ENCODE data around the gene DIO3. TPM values are rescaled to one million over a fixed set of nuclear protein-coding genes. Genes with fewer than 3 reads are reported as not detected.

DIO3 gene
- total RNA-seq, 1 experiment from 2014 or later, result not detected

GRCh38 chr14:101601606-101602465 lies 40.5 kb downstream of the DIO3 start:
- H3K4me1 Mint-ChIP-seq, result no peaks in the 10 kb centered on the region
- Histone ChIP-seq H3K23me2 (ENCODE audit: insufficient read length, low read depth, low read length, poor library complexity, severe bottlenecking) (no peaks in the 10 kb centered on the region), H3K18ac (ENCODE audit: insufficient read length, low read depth, low read length) (no peak overlapping the region), H3K23ac (ENCODE audit: insufficient read length, low read depth, low read length) (no peak overlapping the region), H3K27ac (ENCODE audit: insufficient read length, low read depth, low read length) (no peak overlapping the region), H3K9ac (ENCODE audit: extremely low read depth, insufficient read length, low read length) (no peak overlapping the region), H2AFZ (ENCODE audit: low read length) (no peak overlapping the region), H3K79me1 (ENCODE audit: insufficient read depth, low read depth, low read length, poor library complexity, severe bottlenecking) (no peaks in the 10 kb centered on the region), H3T11ph (ENCODE audit: low read length) (no peak overlapping the region), H2BK120ac (ENCODE audit: low read depth, low read length, poor library complexity, severe bottlenecking) (no peak overlapping the region), H4K20me1 (ENCODE audit: control insufficient read depth, insufficient read depth, insufficient read length) (no peaks in the 10 kb centered on the region), H4K91ac (ENCODE audit: insufficient read length, low read depth, low read length) (no peak overlapping the region), H4K8ac (replicated peaks; ENCODE audit: insufficient read length, low read depth, low read length) (no peak overlapping the region), H2AK5ac (ENCODE audit: insufficient read length, low read length) (no peak overlapping the region), H3K56ac (ENCODE audit: insufficient read length, low read depth, low read length) (no peak overlapping the region), H3K4me2 (ENCODE audit: insufficient read depth, insufficient read length, low read length) (no peak overlapping the region), H2BK12ac (ENCODE audit: insufficient read length, low read depth, low read length) (no peak overlapping the region), H3K4me1 (ENCODE audit: insufficient read depth, low read length) (no peaks in the 10 kb centered on the region), H2BK5ac (ENCODE audit: insufficient read length, low read length) (no peak overlapping the region), H3K79me2 (ENCODE audit: insufficient read depth, low read length) (no peaks in the 10 kb centered on the region), H3K4ac (ENCODE audit: low read depth, low read length) (no peak overlapping the region), H3K14ac (ENCODE audit: insufficient read depth, low read length) (no peak overlapping the region), H2BK20ac (ENCODE audit: low read depth, low read length, poor library complexity, severe bottlenecking) (no peak overlapping the region), H2BK15ac (ENCODE audit: low read depth, low read length) (no peak overlapping the region), H3K27me3 (ENCODE audit: insufficient read depth, low read length) (no peaks in the 10 kb centered on the region), H3K9me3 (ENCODE audit: control insufficient read depth, low read depth, low read length) (no peaks in the 10 kb centered on the region), H4K5ac (ENCODE audit: insufficient read length, low read depth, low read length) (no peak overlapping the region)
- no peak overlapping the region for H3K27ac Mint-ChIP-seq
- H3K27me3 Mint-ChIP-seq (ENCODE audit: low read depth), result peaks cover 31% of the 10 kb centered on the region
- H3K36me3 Mint-ChIP-seq (ENCODE audit: insufficient read depth in 1 of 3, low read depth in 3 of 3), result no peaks in the 10 kb centered on the region; a peak in 1 of 7 replicates
- TF ChIP-seq CTCF (conservative IDR thresholded peaks at IDR 0.05), result no peak
- peaks cover 9 to 10% of the 10 kb centered on the region in 2 experiments for H3K9me3 Mint-ChIP-seq
- DNase-seq, result no peak
- H3K4me3 Mint-ChIP-seq, result no peak overlapping the region
- no CpG with 5 or more reads among the region's 35 CpGs for WGBS (ENCODE audit: extremely low coverage, insufficient read length, low lambda C conversion rate)

All from H9 (cell line).